Erythroblast (primary cell): ENCODE data around the gene SDF2.

Experiments used
- GATA1 ChIP-seq: IDR thresholded peaks from 2 replicates; pipeline ENCODE4 v1.6.1; 2011; ENCODE audit warnings: low read depth, mild to moderate bottlenecking, control low read depth, low read length, moderate library complexity
- POLR2A ChIP-seq: IDR thresholded peaks from 2 replicates; pipeline ENCODE4 v1.6.1; 2011; ENCODE audit warnings: mild to moderate bottlenecking, low read length

DNA sequence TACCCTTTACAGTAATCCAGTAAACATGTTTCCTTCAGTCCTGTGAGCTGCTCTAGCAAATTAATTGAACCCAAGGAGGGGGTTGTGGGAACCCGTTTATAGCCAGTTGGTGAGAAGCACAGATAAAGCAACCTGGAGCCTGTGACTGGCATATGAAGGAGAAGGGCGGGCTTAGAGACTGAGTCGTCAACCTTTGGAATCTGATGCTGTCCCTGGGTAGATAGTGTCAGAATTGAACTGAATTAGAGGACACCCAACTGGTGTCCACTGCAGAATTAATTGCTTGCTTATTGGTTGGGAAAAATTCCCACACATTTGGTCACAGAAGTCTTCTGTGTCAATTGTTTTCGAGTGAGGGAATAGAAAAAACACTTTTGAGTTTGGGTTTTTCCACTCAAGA is 34.9 kb downstream of the SDF2 start:
- no peak for TF ChIP-seq GATA1
- no peak for TF ChIP-seq POLR2A
